ENCODE data around the gene FBXO44.

Gene FBXO44

DNA sequence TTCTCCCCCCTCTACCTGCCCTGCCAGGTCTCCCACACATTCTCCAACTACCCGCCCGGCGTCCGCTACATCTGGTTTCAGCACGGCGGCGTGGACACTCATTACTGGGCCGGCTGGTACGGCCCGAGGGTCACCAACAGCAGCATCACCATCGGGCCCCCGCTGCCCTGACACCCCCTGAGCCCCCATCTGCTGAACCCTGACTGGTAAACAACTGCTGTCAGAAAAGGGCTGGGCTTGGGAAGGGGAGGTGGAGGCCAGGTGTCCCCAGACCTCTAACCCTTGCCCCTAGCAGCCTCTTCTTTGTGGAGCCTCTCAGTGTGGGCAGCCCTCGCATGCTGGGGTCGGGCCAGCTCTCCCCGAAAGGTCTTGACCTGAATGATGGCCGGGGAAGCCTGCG lies 6.4 kb downstream of the FBXO44 start:
- DNase-seq, result no peak

- no peak for DNase-seq
Measured at GRCh38 chr1:11664336-11665065, 9.8 kb downstream of the FBXO44 start.

- DNase-seq, result no peak
Measured at GRCh38 chr1:11668516-11668915, 13.8 kb downstream of the FBXO44 start.

DNA sequence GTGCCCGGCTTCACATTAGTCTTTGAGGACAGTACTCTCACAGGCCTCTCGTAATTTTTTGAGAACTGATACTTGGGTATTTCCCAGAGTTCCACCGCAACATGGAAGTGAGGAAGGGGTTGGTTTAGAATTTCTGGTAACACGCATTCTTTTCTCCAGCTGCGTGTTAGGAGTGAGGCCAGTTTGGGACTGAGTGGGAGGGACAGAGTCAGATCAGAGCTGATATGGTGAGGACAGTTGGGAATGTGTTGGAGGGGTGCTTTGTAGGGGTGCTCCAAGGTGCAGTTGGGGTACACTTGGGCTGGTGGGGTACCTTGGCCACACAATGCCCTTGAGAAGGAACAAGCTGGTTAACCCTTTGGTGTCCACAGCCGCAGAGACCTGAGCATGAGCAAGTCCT lies 16.1 kb downstream of the FBXO44 start:
- DNase-seq, result no peak

DNA sequence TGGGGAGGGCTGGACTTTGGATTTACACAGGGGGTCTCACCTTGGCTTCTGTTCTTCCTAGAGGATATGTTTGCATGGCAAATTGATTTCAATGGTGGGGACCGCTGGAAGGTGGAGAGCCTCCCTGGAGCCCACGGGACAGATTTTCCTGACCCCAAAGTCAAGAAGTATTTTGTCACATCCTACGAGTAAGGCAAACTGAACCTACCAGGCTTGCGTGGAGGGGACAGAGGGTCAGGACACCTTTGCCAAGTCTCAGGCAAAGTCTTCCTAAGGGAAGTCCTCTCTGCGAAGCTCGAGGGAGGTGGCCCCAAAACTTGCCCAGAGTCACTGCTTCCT lies 16.5 kb downstream of the FBXO44 start:
- DNase-seq, result no peak

GRCh38 chr1:11671544-11672286 lies 17.0 kb downstream of the FBXO44 start:
- DNase-seq, result no peak

- no peak for DNase-seq
Measured at GRCh38 chr1:11673089-11673769, 18.6 kb downstream of the FBXO44 start.

GRCh38 chr1:11674488-11674887 lies 19.8 kb downstream of the FBXO44 start:
- no peak for DNase-seq

DNA sequence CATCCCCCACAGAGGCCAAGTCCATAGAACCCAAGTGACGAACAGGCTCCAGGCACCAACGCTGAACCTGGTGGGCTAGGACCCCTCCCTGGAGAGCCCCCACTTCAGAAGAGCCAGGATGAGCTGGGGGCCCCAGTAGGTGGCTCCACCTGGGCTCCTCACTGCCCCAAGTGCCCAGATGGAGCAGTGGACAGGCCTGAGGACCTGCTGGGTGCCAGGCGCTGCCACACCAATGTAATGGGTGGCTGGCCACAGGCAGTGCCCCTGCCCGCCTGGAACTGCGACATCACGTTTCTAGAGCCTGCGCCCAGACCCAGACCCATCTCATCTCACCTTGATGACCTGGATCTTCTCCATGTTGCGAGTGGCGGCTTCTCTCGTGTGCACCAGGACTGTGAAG lies 20.6 kb downstream of the FBXO44 start:
- no peak for DNase-seq

DNA sequence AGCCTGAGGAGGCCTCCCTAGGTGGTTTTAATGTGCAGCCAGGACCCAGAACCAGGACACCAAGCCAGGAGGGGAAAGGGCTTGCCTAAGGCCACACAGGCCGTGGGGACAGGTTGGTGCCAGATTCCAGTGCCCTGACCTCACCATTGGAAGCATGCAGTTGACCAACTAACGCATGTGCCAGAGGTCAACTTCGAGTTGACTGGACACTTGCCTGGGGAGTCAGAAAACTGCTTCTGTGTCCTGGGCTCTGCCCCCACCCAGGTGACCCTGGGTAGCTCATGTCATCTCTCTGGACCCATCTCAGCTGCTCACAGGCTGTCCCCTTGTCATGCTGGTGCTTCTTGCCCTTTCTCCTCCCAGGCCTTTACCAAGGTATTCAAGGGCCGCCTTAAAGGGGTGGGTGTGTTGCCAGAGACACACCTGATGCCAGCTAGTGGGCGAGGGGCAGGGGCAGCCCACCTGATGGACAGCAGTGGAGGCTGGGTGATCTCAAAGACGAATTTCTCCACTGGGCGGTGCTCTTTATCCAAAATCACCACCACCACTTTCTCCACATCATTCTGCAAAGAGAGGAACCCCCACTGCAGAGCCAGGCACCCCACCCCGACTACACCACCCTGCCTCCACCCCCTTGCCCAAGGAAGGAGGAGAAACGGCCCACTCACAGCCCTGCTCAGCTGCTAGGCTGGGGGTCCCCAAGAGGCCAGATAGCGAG lies 21.9 kb downstream of the FBXO44 start:
- DNase-seq, result no peak

GRCh38 chr1:11678442-11678841 lies 23.8 kb downstream of the FBXO44 start:
- no peak for DNase-seq

DNA sequence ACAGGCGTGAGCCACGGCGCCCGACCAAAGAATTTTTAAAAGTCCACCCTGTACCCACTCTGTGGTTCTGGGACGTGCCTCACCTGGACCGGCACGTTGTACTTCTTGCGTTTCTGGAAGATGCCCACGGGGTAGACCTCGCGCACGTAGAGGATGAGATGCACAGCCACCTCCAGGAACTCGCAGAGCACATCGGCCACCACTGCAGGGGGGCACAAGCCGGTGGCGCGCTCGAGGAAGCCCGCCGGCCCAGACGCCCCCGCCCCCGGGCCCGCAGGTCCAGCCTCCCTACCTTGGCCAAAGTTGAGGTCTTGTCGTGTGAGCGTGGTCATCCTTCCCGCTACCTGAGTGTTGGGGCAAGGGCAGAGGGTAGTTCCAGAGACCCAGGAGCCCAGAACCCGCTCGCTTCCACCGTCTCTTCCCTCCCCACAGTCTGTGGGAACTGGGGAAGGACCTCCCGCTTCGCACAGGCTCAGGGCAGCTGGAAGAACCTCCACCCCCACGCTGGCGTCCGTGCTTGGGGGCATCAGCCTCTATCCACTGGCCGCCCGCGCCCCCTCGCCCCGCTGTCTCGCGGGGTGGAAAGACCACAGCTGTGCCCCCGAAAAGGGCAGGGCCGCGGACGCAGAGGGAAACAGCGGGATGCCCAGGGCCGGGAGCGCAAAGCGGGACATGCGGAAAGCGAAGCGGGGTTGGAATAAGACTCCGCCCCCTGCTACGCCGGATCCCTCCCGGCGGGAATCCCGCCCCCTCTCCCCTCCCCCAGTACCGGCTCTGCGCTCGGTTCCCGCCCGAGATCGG lies 25.8 kb downstream of the FBXO44 start:
- no peak for DNase-seq

- peak; percentile 69 for DNase-seq
Measured at GRCh38 chr1:11681071-11681771, 26.5 kb downstream of the FBXO44 start, which contains the start of gene MAD2L2. TSS of gene MAD2L2 (minus strand) at chr1:11681148. CDS start at chr1:11680601, 547 bp downstream.

- no peak for DNase-seq
Measured at GRCh38 chr1:11682287-11682771, 27.7 kb downstream of the FBXO44 start.

GRCh38 chr1:11682799-11683198 lies 28.1 kb downstream of the FBXO44 start:
- DNase-seq, result no peak

GRCh38 chr1:11684070-11684469 lies 29.4 kb downstream of the FBXO44 start:
- DNase-seq, result no peak

GRCh38 chr1:11685210-11685752 lies 30.6 kb downstream of the FBXO44 start:
- no peak for DNase-seq

DNA sequence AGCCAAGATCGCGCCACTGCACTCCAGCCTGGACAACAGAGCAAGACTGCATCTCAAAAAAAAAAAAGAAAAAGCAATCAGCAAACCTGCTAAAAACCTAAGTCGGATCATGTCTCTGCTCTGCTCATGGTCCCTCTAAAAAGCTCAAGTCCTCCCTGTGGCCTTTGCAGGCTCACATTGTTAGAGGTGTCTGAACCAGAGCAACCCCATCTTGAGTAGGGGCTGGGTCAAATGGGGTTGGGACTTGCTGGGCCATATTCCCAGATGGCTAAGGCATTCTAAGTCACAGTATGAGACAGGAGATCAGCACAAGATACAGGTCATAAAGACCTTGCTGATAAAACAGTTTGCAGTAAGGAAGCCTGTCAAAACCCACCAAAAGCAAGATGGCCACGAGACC lies 33.8 kb downstream of the FBXO44 start:
- no peak for DNase-seq

DNA sequence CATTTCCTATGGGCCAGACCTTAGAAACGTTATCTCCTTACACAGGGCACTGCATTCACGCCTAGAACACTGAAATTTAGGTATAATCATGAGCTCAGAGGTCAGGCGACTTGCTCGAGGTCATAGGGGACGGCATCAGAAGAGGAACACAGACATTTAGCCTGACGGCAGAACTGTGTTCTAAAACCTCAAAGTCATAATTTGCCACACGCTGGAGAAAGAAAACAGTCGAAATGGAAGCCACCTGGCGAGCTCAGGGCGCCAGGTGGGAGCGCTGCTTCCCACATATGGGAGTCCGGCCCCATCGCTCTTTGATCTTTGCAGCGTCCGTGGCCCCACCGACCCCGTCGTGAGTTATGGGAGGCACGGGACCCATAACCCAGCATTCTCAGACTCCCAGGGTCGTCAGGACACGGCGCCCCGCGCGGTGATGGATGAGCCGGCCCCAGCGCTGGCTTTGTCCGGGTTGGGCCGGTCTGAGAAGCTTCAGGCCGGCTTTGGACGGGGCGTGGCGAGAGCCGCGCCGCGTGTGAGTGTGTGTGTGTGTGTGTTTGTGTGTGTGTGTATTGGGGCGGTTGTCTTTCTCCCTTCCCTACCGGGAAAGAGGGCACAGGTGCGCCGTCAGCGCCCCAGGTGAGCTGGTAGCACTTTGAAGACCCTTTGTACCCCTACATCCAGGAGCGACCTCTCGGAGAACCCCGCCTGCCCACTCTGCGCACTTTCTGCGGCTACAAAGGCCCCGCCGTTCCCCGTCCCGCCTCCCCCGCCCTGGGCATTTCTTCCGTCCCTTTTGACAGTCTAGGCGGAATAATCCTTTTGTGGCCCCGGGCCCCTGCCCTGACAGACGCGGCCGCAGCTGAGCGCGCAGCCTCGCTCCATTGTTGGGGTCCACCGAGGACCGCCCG lies 36.0 kb downstream of the FBXO44 start:
- DNase-seq, result no peak

DNA sequence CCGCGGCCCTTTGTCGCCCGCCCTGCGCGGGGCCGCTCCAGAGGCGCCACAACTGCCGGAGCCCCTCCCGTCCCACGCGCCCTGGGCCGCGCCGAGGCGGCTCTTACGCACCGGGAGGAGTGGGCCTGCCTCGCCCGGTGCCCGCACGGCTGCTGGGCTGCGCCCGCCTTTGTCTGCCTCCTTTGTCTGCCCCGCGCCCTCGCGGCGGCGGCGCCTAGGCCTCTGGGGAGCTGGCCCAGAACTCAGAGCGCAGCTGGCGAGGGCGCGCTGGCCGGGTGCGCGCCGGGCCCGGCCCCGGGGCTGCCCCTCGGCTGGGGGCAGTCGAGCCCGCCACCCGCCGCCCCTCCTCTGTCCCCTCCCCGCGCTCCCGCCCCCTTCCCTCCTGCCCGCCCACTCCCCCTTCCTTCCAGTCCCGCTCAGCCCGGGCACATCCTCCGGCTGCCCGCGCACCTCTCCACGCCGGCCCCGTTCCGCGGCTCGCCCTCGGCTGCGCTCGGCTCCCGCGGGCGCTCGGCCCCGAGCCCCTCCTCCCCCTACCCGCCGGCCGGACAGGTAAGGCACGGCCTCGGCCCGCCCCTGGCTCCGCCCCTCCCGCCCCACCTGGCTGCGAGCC lies 36.7 kb downstream of the FBXO44 start, which contains the start of gene DRAXIN:
Gene DRAXIN, plus strand, starts transcription at position 409 of the 613 bp plus-strand sequence. CDS start 14,549 bp downstream, outside the sequence.
- no peak for DNase-seq

All from NCI-H2081 treated with DMSO at 0.1 percent for 48 hours (cell line).